HepG2 (cell line): Measurements from ENCODE around the gene NTM.

Experiments
- ARNTL ChIP-seq: sonication (generic); formaldehyde crosslinking; IDR thresholded peaks from 2 replicates; pipeline ENCODE4 v1.4.0; 2020; ENCODE audit warnings: mild to moderate bottlenecking, missing genetic modification reagents
- EP300 ChIP-seq, 3 experiments: sonication (generic) in 1 of 3; formaldehyde crosslinking in 1 of 3; IDR thresholded peaks; 2 replicates each; pipeline versions ENCODE4 v1.5.1 to v1.6.1; 2011 to 2020; ENCODE audit warnings: low read depth in 2 of 3, low read length in 2 of 3, borderline replicate concordance in 1 of 3, improper control_type of control experiment in 1 of 3, mild to moderate bottlenecking in 1 of 3, missing genetic modification reagents in 1 of 3, moderate library complexity in 1 of 3
- FOXK1 ChIP-seq: sonication (generic); formaldehyde crosslinking; IDR thresholded peaks from 2 replicates; pipeline ENCODE4 v1.4.0; 2020; ENCODE audit warnings: low read depth, missing genetic modification reagents, borderline replicate concordance
- HCFC1 ChIP-seq: fragments of 150-350 bp; IDR thresholded peaks from 2 replicates; pipeline ENCODE4 v1.6.1; 2014; ENCODE audit warnings: low read depth, low read length
- SIN3A ChIP-seq: IDR thresholded peaks from 2 replicates; pipeline ENCODE4 v1.6.1; 2011; ENCODE audit warnings: low read depth, mild to moderate bottlenecking, control low read depth, low read length, borderline replicate concordance
- ZNF776 ChIP-seq: sonication (generic); formaldehyde crosslinking; IDR thresholded peaks from 2 replicates; pipeline ENCODE4 v1.4.0; 2020; ENCODE audit warnings: mild to moderate bottlenecking, missing genetic modification reagents
- TF ChIP-seq, protein P1 (sequence below): sonication (generic); formaldehyde crosslinking; IDR thresholded peaks from 2 replicates; pipeline ENCODE4 v1.4.0; 2020; ENCODE audit warnings: mild to moderate bottlenecking, missing genetic modification reagents
- TF ChIP-seq, protein P2 (sequence below): sonication (generic); formaldehyde crosslinking; conservative IDR thresholded peaks from 2 replicates; pipeline ENCODE4 v1.4.0; 2020; ENCODE audit warnings: missing genetic modification reagents

DNA sequence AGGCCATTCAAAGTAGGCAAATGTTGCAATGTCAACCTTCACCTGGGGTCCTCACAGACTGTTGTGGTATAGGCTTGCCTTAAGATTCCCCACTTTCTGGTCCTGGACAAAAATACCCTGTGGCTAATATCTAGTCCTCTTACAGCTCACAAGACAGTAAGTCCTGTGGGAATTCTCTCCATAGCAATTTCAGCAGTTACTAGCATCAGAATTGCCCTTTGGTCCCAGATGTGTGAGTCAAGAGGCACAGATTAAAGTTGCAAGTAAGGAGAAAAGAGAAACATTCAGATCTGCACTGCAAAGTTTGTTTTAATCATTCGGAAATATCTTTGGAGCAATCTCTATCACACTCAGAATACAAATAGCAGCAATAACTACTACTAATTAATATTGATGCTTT, 420.2 kb downstream of the NTM start:
- TF ChIP-seq HCFC1: no peak
- TF ChIP-seq, protein P1, sequence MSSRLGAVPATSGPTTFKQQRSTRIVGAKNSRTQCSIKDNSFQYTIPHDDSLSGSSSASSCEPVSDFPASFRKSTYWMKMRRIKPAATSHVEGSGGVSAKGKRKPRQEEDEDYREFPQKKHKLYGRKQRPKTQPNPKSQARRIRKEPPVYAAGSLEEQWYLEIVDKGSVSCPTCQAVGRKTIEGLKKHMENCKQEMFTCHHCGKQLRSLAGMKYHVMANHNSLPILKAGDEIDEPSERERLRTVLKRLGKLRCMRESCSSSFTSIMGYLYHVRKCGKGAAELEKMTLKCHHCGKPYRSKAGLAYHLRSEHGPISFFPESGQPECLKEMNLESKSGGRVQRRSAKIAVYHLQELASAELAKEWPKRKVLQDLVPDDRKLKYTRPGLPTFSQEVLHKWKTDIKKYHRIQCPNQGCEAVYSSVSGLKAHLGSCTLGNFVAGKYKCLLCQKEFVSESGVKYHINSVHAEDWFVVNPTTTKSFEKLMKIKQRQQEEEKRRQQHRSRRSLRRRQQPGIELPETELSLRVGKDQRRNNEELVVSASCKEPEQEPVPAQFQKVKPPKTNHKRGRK: no peak
- no peak for TF ChIP-seq FOXK1 (CRISPR knock-in tag)
- no peak for TF ChIP-seq ARNTL (CRISPR knock-in tag)
- no peak for TF ChIP-seq EP300 (IDR thresholded peaks at IDR 0.05; ENCODE audit: low read depth in 2 of 2, low read length in 2 of 2)
- TF ChIP-seq EP300 (CRISPR knock-in tag; IDR thresholded peaks at IDR 0.05; ENCODE audit: borderline replicate concordance): no peak
- no peak for TF ChIP-seq SIN3A
- TF ChIP-seq, protein P2, sequence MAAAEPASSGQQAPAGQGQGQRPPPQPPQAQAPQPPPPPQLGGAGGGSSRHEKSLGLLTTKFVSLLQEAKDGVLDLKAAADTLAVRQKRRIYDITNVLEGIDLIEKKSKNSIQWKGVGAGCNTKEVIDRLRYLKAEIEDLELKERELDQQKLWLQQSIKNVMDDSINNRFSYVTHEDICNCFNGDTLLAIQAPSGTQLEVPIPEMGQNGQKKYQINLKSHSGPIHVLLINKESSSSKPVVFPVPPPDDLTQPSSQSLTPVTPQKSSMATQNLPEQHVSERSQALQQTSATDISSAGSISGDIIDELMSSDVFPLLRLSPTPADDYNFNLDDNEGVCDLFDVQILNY: no peak
- no peak for TF ChIP-seq ZNF776 (CRISPR knock-in tag)
